Measurements from ENCODE around the gene LYPLA2.
A peak's percentile ranks its signal among the peaks of the same experiment; 100 is the strongest.
"Not testable (repeated sequence)": the region's sequence is repeated elsewhere in the genome, so short reads cannot be mapped to it uniquely, and the experiment has no call there.

The LYPLA2 gene

GRCh38 chr1:23779826-23780371, 11.0 kb upstream of the LYPLA2 start:
- DNase-seq = no peak

GRCh38 chr1:23783141-23783540, 7.8 kb upstream of the LYPLA2 start:
- DNase-seq = not testable (repeated sequence)

GRCh38 chr1:23784846-23785245, 6.1 kb upstream of the LYPLA2 start:
- DNase-seq = no peak

- DNase-seq = no peak
Measured at GRCh38 chr1:23787701-23788100, 3.2 kb upstream of the LYPLA2 start.

- DNase-seq = no peak
Measured at GRCh38 chr1:23788695-23789094, 2.2 kb upstream of the LYPLA2 start.

GRCh38 chr1:23791516-23792047, 637 bp downstream of the LYPLA2 start:
- DNase-seq = no peak

GRCh38 chr1:23792151-23792945, 1.4 kb downstream of the LYPLA2 start:
- DNase-seq = no peak

GRCh38 chr1:23793018-23793781, 2.3 kb downstream of the LYPLA2 start:
- no peak for DNase-seq

- DNase-seq = no peak
Measured at GRCh38 chr1:23793861-23794731, 3.2 kb downstream of the LYPLA2 start.

- DNase-seq = not testable (repeated sequence)
Measured at GRCh38 chr1:23794732-23795182, 3.8 kb downstream of the LYPLA2 start.

- no peak for DNase-seq
Measured at GRCh38 chr1:23795676-23796465, 4.9 kb downstream of the LYPLA2 start.

GRCh38 chr1:23796466-23797271, 5.7 kb downstream of the LYPLA2 start:
- no peak for DNase-seq

- DNase-seq = no peak
Measured at GRCh38 chr1:23797478-23798448, 6.8 kb downstream of the LYPLA2 start.

GRCh38 chr1:23798662-23799142, 7.8 kb downstream of the LYPLA2 start:
- no peak for DNase-seq

GRCh38 chr1:23799255-23799569, 8.3 kb downstream of the LYPLA2 start:
- no peak for DNase-seq

GRCh38 chr1:23799570-23800399, 8.8 kb downstream of the LYPLA2 start:
- no peak for DNase-seq

GRCh38 chr1:23800400-23801337, 9.7 kb downstream of the LYPLA2 start, which contains the start of gene GALE:
Gene GALE (minus strand): TSS chr1:23800754. CDS start chr1:23799007, 1,747 bp downstream.
- DNase-seq = peak; percentile 86 to 90
